HL-60/S4 treated with phorbol 12-myristate 13-acetate at 8.2 ng/mL for 4 days and 3 days (cell line): ENCODE results near the gene OR3A2.
"Not testable (repeated sequence)": the region's sequence is repeated elsewhere in the genome, so short reads cannot be mapped to it uniquely, and the experiment has no call there.

Experiments
- in situ Hi-C: fragments of 300-500 bp; cut with MboI; formaldehyde crosslinking; loops from 2 replicates; pipeline ENCODE4 v1.15.0; 2022; ENCODE audit warnings: low sequenced_read_pairs

OR3A2 gene

GRCh38 chr17:3385869-3386816, at the start of gene OR3A2:
TSS of gene OR3A2 (minus strand) at chr17:3386308.
- in situ Hi-C loops: no loop called here

DNA sequence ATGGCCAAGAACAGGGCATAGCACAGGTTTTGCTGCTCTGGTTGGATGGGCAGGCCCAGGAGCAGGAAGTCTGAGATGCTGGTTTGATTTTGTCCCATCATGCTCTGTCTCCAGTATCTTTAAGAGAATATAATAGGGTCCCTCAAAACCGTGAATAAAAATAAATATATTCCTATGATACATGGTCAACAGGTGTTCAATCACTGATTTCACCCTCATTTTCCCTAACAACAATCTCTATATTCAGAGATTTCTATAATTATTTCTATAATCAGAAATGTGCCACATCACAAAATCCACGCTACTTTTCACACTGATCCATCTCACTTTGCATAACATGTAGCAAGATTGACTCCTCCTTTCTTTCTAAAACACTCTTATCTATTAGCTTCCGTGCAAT, 47.6 kb upstream of the OR3A2 start, which contains the start of gene OR1E2:
TSS of gene OR1E2 (minus strand) at position 101 of the 400 bp plus-strand sequence. CDS start at position 101, 0 bp downstream.
- in situ Hi-C loops: no loop called here

DNA sequence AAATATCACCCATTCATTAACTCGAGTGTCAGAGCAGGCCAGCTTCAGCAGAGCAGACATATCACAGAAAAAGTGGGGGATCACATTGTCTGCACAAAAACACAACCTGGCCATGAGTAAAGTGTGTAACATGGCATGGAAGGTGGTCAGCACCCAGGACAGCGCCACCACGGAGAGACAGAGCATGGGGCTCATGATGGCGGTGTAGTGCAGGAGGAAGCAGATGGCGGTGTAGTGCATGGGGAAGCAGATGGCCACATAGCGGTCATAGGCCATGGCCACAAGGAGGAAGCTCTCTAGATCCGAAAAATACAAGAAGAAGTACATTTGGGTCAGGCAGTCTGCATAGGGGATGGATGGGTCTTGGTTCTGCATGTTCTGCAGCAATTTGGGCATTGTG, 47.1 kb upstream of the OR3A2 start:
- in situ Hi-C loops: not testable (repeated sequence)

GRCh38 chr17:3418222-3418621, 32.1 kb upstream of the OR3A2 start:
- in situ Hi-C loops: no loop called here

- in situ Hi-C loops: no loop called here
These were observed 29.5 kb upstream of the OR3A2 start for GRCh38 chr17:3415610-3416009.

DNA sequence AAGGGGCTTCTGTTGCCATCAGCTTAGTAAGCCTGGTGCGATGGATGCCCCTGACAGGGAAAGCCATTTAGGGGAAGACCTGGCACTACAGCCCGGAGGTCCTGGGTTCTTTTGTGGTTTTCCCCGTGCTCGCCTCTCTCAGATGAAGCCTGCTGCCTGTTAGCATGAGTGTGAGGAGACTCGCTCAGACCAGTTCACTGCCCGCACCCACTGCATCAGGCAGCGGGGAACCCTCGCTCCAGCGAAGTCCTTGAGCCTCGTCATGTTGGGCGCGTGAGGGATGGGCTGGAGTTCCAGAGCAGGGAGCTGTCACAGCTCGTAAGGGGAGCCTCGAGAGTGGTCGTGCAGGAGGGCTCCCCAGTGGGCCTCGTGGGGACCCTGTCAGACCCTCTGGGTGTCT, 26.1 kb upstream of the OR3A2 start:
- in situ Hi-C loops: not testable (repeated sequence)

GRCh38 chr17:3411070-3411469, 25.0 kb upstream of the OR3A2 start, which contains the start of gene OR3A3:
TSS of gene OR3A3 (plus strand) at chr17:3411370.
- in situ Hi-C loops: no loop called here

DNA sequence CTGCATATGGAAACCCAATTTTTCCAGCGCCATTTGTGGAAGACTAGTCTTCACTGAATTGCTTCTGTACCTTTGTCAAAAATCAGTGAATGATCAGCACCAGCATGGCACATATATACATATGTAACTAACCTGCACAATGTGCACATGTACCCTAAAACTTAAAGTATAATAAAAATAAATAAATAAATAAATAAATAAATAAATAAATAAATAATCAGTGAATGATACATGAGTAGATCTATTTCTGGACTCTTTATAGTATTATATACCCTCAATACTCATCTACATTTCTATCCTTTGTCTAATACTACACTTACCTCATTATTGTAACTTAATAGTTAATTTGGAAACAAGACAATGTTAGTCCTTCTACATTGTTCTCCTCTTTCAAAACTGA, 17.7 kb upstream of the OR3A2 start:
- in situ Hi-C loops: not testable (repeated sequence)

GRCh38 chr17:3401786-3402185, 15.7 kb upstream of the OR3A2 start:
- in situ Hi-C loops: no loop called here

DNA sequence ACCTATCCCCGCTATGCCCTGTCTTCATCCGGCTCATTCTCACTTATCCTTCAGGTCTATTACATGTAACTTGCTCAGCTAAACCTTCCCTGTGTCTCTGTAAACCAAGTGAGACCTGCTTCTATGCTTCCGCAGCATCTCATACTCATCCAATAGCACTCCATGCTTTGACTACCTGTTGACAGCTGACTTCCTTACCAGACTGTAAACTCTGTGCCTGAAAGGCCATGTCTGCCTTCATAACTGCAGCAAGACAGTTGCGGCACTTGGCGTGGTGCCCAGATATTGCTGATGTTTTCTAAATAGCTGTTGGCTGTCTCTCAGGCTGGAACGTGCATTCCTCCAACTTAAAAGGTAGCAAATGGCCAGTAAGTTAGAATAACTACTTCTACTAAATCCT, 13.9 kb upstream of the OR3A2 start:
- in situ Hi-C loops: no loop called here

DNA sequence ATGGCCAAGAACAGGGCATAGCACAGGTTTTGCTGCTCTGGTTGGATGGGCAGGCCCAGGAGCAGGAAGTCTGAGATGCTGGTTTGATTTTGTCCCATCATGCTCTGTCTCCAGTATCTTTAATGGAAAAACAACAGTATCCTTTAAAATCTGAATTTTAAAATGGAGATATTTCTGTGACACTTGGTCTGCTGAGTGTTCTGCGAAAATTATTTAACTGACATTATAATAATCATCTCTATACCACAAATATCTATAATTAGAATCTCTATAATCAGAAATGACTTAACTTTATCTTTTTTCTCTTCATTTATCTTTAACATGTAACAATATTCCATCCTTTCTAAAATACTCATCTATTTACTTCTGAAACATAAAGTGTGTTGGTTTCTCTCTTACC, 12.2 kb upstream of the OR3A2 start, which contains the start of gene OR1E1:
TSS of gene OR1E1 (minus strand) at position 101 of the 400 bp plus-strand sequence. CDS start at position 101, 0 bp downstream.
- in situ Hi-C loops: no loop called here

DNA sequence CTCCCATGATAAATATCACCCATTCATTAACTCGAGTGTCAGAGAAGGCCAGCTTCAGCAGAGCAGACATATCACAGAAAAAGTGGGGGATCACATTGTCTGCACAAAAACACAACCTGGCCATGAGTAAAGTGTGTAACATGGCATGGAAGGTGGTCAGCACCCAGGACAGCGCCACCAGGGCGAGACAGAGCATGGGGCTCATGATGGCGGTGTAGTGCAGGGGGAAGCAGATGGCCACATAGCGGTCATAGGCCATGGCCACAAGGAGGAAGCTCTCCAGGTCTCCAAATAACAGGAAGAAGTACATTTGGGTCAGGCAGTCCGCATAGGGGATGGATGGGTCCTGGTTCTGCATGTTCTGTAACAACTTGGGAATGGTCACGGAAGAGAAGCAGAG, 11.7 kb upstream of the OR3A2 start:
- in situ Hi-C loops: not testable (repeated sequence)

GRCh38 chr17:3389791-3390190, 3.7 kb upstream of the OR3A2 start:
- in situ Hi-C loops: no loop called here

DNA sequence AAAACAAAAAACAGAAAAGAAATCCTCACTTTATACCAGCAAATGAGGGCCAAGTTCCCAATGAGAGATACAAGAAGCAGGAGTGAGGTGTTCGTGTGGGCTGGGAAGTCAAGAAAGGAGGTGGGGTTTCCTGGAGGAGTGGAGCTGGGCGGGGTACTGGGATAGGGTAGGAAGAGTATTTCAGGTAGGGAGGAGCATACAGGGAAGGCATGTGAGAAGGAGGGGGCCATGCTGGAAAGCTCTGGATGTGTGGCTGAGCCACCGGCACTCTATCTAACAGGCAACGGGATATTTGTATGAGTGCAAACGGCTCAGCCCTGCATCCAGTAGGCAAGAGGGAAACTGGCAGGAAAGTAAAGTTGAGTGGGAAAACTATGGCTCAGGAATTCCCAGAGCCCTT, 4.2 kb downstream of the OR3A2 start:
- in situ Hi-C loops: no loop called here

DNA sequence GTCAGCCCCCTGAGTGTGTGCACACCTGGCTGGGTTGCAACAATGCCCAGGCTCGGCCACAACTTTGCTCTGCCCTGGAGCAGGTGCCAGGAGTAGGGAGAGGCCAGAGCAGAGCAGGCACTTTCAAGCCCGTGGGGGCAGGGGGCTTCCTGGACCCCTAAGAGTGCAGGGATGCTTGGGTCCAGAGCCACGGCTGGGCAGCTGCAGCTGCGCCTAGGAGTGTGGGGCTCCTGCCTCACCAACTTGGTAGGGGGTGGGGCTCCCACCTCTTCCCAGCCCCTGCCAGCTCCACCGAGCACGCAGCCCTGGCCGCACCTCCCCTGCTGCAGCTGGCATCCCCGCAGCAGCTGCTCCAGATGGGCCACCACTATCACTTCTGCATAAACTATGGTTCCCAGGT, 7.8 kb downstream of the OR3A2 start:
- in situ Hi-C loops: no loop called here

DNA sequence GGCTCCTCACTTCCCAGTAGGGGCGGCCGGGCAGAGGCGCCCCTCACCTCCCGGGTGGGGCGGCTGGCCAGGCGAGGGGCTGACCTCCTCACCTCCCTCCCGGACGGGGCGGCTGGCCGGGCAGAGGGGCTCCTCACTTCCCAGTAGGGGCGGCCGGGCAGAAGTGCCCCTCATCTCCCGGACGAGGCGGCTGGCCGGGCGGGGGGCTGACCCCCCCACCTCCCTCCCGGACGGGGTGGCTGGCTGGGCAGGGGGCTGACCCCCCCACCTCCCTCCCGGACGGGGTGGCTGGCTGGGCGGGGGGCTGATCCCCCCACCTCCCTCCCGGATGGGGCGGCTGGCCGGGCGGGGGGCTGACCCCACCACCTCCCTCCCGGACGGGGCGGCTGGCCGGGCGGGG, 14.9 kb downstream of the OR3A2 start:
- in situ Hi-C loops: not testable (repeated sequence)

DNA sequence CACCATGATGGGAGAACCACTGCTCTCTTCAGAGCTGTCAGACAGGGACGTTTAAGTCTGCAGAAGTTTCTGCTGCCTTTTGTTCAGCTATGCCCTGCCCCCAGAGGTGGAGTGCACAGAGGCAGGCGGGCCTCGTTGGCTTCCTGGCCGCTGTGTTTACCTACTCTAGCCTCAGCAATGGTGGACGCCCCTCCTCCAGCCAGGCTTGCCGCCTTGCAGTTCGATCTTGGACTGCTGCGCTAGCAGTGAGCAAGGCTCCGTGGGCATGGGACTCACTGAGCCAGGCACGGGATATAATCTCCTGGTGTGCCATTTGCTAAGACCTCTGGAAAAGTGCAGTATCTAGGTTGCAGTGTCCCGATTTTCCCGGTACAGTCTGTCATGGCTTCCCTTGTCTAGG, 43.3 kb downstream of the OR3A2 start:
- in situ Hi-C loops: not testable (repeated sequence)

DNA sequence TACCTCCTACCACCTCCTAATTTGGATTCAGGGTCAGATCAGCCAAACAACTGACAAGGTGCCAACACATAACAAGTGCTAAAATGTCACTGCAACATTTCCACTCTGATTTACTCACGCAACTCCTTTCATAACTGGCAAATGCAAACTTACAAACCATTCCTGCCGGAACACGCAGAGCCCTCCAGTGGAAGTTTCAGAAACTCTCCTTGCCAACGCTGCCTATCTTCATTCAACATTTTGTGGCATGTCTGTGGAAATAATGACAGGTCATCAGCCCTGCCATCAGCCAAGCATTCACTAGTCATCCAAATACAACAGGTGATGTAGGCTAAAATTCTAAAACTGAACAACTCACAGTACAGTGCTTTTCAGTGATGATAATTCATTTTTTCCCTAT, 50.2 kb downstream of the OR3A2 start:
- in situ Hi-C loops: no loop called here

DNA sequence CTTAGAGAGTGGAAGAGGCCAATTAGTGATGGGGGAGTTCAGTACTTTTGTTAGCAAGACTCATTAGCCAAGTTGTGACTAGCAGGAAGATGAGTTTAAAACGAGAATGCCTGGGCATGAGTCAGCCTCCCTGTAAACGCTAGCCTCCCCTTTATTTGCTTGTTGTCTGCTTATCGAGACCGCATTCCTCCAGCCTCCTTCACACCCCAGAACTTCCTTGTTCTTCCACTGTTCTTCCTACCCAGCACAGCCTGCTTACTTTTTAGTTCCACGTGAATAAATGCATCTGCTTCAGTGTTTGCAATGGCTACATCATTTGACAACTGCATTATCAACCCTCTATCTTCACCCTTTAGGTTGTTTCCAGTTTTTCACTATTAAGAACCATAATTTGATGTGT, 67.8 kb downstream of the OR3A2 start:
- in situ Hi-C loops: no loop called here

DNA sequence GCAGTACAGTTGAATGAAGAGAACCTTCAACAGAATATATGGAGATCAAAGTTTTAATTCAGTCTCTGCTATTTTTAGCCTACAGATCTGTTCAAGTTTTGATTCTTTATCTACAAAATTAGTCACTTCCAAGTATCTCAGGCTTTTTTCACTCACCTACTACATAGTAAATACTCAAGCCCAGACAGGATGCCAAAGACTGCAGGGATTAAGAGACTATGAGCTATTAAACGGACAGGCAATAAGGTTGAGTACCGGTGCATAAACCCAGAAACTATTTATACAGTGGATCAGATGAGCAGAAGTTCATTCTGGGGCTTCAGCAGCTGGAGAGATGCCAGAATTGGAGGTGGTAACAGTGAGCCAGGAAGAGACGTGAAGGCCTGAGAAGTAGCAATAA, 69.3 kb downstream of the OR3A2 start:
- in situ Hi-C loops: no loop called here

DNA sequence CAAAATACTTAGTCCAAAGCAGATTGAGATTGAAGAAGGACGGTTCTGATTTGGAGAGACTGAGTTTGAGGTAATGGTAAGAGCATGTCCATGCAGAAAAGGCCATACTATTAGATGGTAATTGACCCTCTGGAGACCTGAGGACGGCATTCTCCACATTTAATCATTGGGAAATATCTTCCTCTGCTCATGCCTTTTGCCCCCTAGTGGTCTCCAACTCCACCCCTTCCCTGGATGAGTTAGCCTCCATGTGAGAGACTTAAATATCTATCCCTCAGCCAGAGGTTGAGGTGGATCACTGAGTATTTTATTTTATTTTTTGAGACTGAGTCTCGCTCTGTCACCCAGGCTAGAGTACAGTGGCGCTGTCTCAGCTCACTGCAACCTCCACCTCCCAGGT, 77.5 kb downstream of the OR3A2 start:
- in situ Hi-C loops: no loop called here

GRCh38 chr17:3298260-3298659, 87.8 kb downstream of the OR3A2 start, which contains the start of gene OR3A1:
TSS of gene OR3A1 (minus strand) at chr17:3298360. CDS start at chr17:3292582, 5,778 bp downstream.
- in situ Hi-C loops: no loop called here
